EL (cell line): ENCODE results near the gene C9.
A peak's percentile ranks its signal among the peaks of the same experiment; 100 is the strongest.
"Not testable (repeated sequence)": the region's sequence is repeated elsewhere in the genome, so short reads cannot be mapped to it uniquely, and the experiment has no call there.

ENCODE experiments used
- DNase-seq: peaks from one replicate; pipeline ENCODE4 v3.0.0-alpha.2; 2016

The C9 gene

GRCh38 chr5:39370555-39371366, 6.5 kb upstream of the C9 start:
- no peak for DNase-seq

- DNase-seq = no peak
Measured at GRCh38 chr5:39369123-39369815, 5.0 kb upstream of the C9 start.

- no peak for DNase-seq
Measured at GRCh38 chr5:39368116-39368515, 3.8 kb upstream of the C9 start.

GRCh38 chr5:39367711-39368110, 3.4 kb upstream of the C9 start:
- no peak for DNase-seq

- DNase-seq = no peak
Measured at GRCh38 chr5:39363217-39363616, 1.1 kb downstream of the C9 start.

GRCh38 chr5:39362646-39363045, 1.6 kb downstream of the C9 start:
- DNase-seq = no peak

GRCh38 chr5:39361306-39361705, 3.0 kb downstream of the C9 start:
- no peak for DNase-seq

- DNase-seq = no peak
Measured at GRCh38 chr5:39360471-39361111, 3.7 kb downstream of the C9 start.

GRCh38 chr5:39356263-39356662, 8.0 kb downstream of the C9 start:
- no peak for DNase-seq

- DNase-seq = no peak
Measured at GRCh38 chr5:39355324-39355723, 9.0 kb downstream of the C9 start.

- no peak for DNase-seq
Measured at GRCh38 chr5:39353717-39354399, 10.4 kb downstream of the C9 start.

GRCh38 chr5:39352951-39353350, 11.3 kb downstream of the C9 start:
- no peak for DNase-seq

GRCh38 chr5:39352170-39352569, 12.1 kb downstream of the C9 start:
- DNase-seq = no peak

- no peak for DNase-seq
Measured at GRCh38 chr5:39349484-39349883, 14.8 kb downstream of the C9 start.

- no peak for DNase-seq
Measured at GRCh38 chr5:39342460-39342859, 21.8 kb downstream of the C9 start.

GRCh38 chr5:39341896-39342295, 22.4 kb downstream of the C9 start:
- no peak for DNase-seq

GRCh38 chr5:39340506-39340905, 23.8 kb downstream of the C9 start:
- no peak for DNase-seq

GRCh38 chr5:39337252-39337915, 26.9 kb downstream of the C9 start:
- no peak for DNase-seq

- DNase-seq = not testable (repeated sequence)
Measured at GRCh38 chr5:39334296-39334695, 30.0 kb downstream of the C9 start.

GRCh38 chr5:39333104-39333503, 31.2 kb downstream of the C9 start:
- DNase-seq = no peak

- peak; percentile 30 for DNase-seq
Measured at GRCh38 chr5:39331861-39332381, 32.4 kb downstream of the C9 start.

GRCh38 chr5:39328731-39329130, 35.6 kb downstream of the C9 start:
- no peak for DNase-seq

GRCh38 chr5:39323542-39323941, 40.8 kb downstream of the C9 start:
- DNase-seq = no peak
